Astrocyte (in vitro differentiated cells and primary cell): ENCODE results near the gene MORN5. TPM values are rescaled to one million over a fixed set of nuclear protein-coding genes. Genes with fewer than 3 reads are reported as not detected.
A peak's percentile ranks its signal among the peaks of the same experiment; 100 is the strongest.

ENCODE experiments used
- DNase-seq: peaks from one replicate; pipeline ENCODE4 v3.0.0-alpha.2; 2010; ENCODE audit warnings: low read depth
- FAIRE-seq: peaks from 2 replicates; lab custom pipeline; 2011; peaks lifted over from hg19 to GRCh38; lab: Jason Lieb, UNC
- H2AFZ ChIP-seq: 2 replicates; pipeline ENCODE4 v1.6.0; 2012; ENCODE audit warnings: low read depth, low read length, inconsistent platforms
- H3K27ac ChIP-seq: 2 replicates; pipeline ENCODE4 v1.5.1; 2011; ENCODE audit warnings: low read depth, low read length, inconsistent platforms
- H3K27me3 ChIP-seq: 2 replicates; pipeline ENCODE4 v1.6.0; 2011; ENCODE audit warnings: low read length, inconsistent platforms; ENCODE audit not compliant: insufficient read depth
- H3K36me3 ChIP-seq: 2 replicates; pipeline ENCODE4 v1.5.1; 2011; ENCODE audit warnings: low read length, inconsistent platforms; ENCODE audit not compliant: insufficient read depth
- H3K4me1 ChIP-seq: 2 replicates; pipeline ENCODE4 v1.5.1; 2011; ENCODE audit warnings: low read length, inconsistent platforms; ENCODE audit not compliant: insufficient read depth
- H3K4me2 ChIP-seq: 2 replicates; pipeline ENCODE4 v1.6.0; 2012; ENCODE audit warnings: low read length, inconsistent platforms
- H3K4me3 ChIP-seq: 2 replicates; pipeline ENCODE4 v1.5.1; 2011; ENCODE audit warnings: low read depth, mild to moderate bottlenecking, low read length, inconsistent platforms; ENCODE audit not compliant: insufficient read depth
- H3K79me2 ChIP-seq: 2 replicates; pipeline ENCODE4 v1.6.0; 2012; ENCODE audit warnings: mild to moderate bottlenecking, low read length, inconsistent platforms; ENCODE audit not compliant: insufficient read depth
- H3K9ac ChIP-seq: 2 replicates; pipeline ENCODE4 v1.6.0; 2012; ENCODE audit warnings: mild to moderate bottlenecking, low read length, inconsistent platforms
- H3K9me3 ChIP-seq: 2 replicates; pipeline ENCODE4 v1.5.1; 2012; ENCODE audit warnings: low read depth, mild to moderate bottlenecking, low read length, inconsistent platforms; ENCODE audit not compliant: insufficient read depth
- H4K20me1 ChIP-seq: 2 replicates; pipeline ENCODE4 v1.6.0; 2012; ENCODE audit warnings: low read length, inconsistent platforms; ENCODE audit not compliant: insufficient read depth
- H3K27ac Mint-ChIP-seq: one replicate; pipeline ENCODE4 v1.8.0; 2021; ENCODE audit warnings: mild to moderate bottlenecking, mixed read lengths; ENCODE audit not compliant: unreplicated experiment
- H3K27me3 Mint-ChIP-seq: one replicate; pipeline ENCODE4 v1.8.0; 2021; ENCODE audit warnings: low read depth, mixed read lengths; ENCODE audit not compliant: unreplicated experiment
- H3K36me3 Mint-ChIP-seq: one replicate; pipeline ENCODE4 v1.8.0; 2021; ENCODE audit warnings: low read depth, mixed read lengths; ENCODE audit not compliant: unreplicated experiment
- H3K4me1 Mint-ChIP-seq: one replicate; pipeline ENCODE4 v1.8.0; 2021; ENCODE audit warnings: low read depth, mixed read lengths; ENCODE audit not compliant: unreplicated experiment
- H3K4me3 Mint-ChIP-seq: one replicate; pipeline ENCODE4 v1.8.0; 2021; ENCODE audit warnings: mild to moderate bottlenecking, moderate library complexity, mixed read lengths; ENCODE audit not compliant: unreplicated experiment
- H3K9me3 Mint-ChIP-seq: one replicate; pipeline ENCODE4 v1.8.0; 2021; ENCODE audit warnings: mild to moderate bottlenecking, mixed read lengths; ENCODE audit not compliant: unreplicated experiment
- EZH2 ChIP-seq: IDR thresholded peaks from 2 replicates; pipeline ENCODE4 v1.6.1; 2012; ENCODE audit warnings: mild to moderate bottlenecking, low read length, inconsistent platforms; ENCODE audit not compliant: insufficient read depth
- total RNA-seq: library from RNA; stranded (reverse); gene quantifications from 2 replicates; pipeline ENCODE4 v1.2.1, GENCODE V29; 2021
- TF ChIP-seq, protein P1 (sequence below): IDR thresholded peaks from 2 replicates; pipeline ENCODE4 v1.5.1; 2011; ENCODE audit warnings: low read depth, mild to moderate bottlenecking, inconsistent platforms, low read length, moderate library complexity; ENCODE audit not compliant: insufficient read depth

Gene MORN5
- total RNA-seq, 1 donor from 2014 or later = not detected

DNA sequence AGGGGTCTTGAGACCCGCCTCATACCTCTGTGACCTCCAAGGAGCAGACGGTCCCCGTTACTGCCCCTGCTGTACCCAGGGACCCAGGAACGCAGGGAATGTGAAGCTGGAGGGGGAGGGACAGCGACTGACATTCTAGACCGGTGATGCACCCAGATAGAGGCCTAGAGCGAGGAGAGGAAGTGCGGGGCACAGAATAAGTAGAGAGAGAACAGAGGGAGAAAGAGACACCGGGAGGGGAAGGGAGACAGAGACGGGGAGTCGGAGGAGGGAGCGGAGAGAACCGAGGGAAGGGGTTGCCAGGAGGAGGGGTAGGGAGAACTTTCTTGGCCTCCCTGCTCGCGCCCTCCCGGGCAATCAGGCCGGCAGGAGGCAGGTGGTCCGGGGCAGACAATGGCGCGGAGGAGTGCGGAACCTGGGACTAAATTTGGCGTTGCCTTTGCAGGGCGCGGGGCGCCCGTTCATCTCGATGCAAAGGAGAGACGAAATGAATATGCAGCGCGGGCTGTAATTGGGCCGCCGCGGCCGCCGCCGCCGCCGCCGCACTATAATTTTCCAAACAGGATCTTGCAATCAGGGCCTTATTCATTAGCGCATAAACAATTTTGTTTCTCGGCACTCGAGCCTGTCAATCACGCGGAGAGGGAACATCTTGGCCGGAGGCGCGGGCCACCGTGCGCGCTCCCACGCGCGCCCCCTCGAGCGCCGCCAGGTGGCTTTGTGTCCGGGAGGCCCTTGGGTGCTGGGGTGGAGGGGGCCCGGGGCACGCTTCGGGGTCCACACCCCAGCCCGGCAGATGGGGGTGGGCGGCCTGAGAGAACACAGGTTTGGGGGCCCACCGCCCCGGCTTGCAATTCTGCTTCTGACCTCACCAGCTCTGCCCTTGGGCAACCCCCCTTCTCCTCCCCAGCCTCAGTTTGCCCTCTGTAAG, 33.1 kb upstream of the MORN5 start:
- Histone ChIP-seq H3K9me3 (no peaks in the 10 kb centered on the region), H4K20me1 (no peaks in the 10 kb centered on the region), H3K4me3 (peak overlapping the region; percentile 34), H3K27me3 (peaks cover 3% of the 10 kb centered on the region), H3K4me1 (peaks cover 22% of the 10 kb centered on the region), H3K9ac (peak overlapping the region; percentile 57), H3K36me3 (no peaks in the 10 kb centered on the region), H3K4me2 (peak overlapping the region; percentile 91), H2AFZ (peak overlapping the region; percentile 70), H3K79me2 (no peaks in the 10 kb centered on the region), H3K27ac (no peak overlapping the region)
- Mint-ChIP-seq H3K27me3 (peaks cover 41% of the 10 kb centered on the region), H3K4me1 (peaks cover 10% of the 10 kb centered on the region), H3K9me3 (no peaks in the 10 kb centered on the region), H3K4me3 (peak overlapping the region; percentile 78), H3K36me3 (no peaks in the 10 kb centered on the region), H3K27ac (peak overlapping the region; percentile 80)
- FAIRE-seq (no peak), DNase-seq (peak; percentile 42)
- TF ChIP-seq EZH2 = no peak
- TF ChIP-seq, protein P1, sequence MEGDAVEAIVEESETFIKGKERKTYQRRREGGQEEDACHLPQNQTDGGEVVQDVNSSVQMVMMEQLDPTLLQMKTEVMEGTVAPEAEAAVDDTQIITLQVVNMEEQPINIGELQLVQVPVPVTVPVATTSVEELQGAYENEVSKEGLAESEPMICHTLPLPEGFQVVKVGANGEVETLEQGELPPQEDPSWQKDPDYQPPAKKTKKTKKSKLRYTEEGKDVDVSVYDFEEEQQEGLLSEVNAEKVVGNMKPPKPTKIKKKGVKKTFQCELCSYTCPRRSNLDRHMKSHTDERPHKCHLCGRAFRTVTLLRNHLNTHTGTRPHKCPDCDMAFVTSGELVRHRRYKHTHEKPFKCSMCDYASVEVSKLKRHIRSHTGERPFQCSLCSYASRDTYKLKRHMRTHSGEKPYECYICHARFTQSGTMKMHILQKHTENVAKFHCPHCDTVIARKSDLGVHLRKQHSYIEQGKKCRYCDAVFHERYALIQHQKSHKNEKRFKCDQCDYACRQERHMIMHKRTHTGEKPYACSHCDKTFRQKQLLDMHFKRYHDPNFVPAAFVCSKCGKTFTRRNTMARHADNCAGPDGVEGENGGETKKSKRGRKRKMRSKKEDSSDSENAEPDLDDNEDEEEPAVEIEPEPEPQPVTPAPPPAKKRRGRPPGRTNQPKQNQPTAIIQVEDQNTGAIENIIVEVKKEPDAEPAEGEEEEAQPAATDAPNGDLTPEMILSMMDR = no peak

GRCh38 chr9:122127396-122127798, 32.3 kb upstream of the MORN5 start:
- no peaks in the 10 kb centered on the region for H3K9me3 Mint-ChIP-seq
- H3K4me3 Mint-ChIP-seq = no peak overlapping the region
- Histone ChIP-seq H3K4me2 (no peak overlapping the region), H3K27ac (no peak overlapping the region), H3K27me3 (peaks cover 3% of the 10 kb centered on the region), H3K4me3 (no peak overlapping the region), H2AFZ (no peak overlapping the region), H4K20me1 (no peaks in the 10 kb centered on the region), H3K4me1 (peaks cover 22% of the 10 kb centered on the region), H3K79me2 (no peaks in the 10 kb centered on the region), H3K36me3 (no peaks in the 10 kb centered on the region), H3K9ac (no peak overlapping the region), H3K9me3 (no peaks in the 10 kb centered on the region)
- H3K4me1 Mint-ChIP-seq = peaks cover 10% of the 10 kb centered on the region
- H3K27me3 Mint-ChIP-seq = peaks cover 44% of the 10 kb centered on the region
- DNase-seq = no peak
- H3K36me3 Mint-ChIP-seq = no peaks in the 10 kb centered on the region
- FAIRE-seq = no peak
- H3K27ac Mint-ChIP-seq = no peak overlapping the region
- TF ChIP-seq EZH2 = no peak
- TF ChIP-seq, protein P1 = no peak
